Ovary (tissue), 9 donors: ENCODE results near the gene SEMA4D. TPM values are rescaled to one million over a fixed set of nuclear protein-coding genes. Genes with fewer than 3 reads are reported as not detected.

Source experiments
- DNase-seq, 5 donors: peaks; one replicate each; pipeline ENCODE4 v3.0.0-alpha.2; 2019 to 2020
- H3K27ac ChIP-seq, 2 donors: fragments of 200-600 bp; one replicate each; pipeline versions ENCODE4 v1.5.1 to v1.8.0; 2019 to 2022
- H3K27me3 ChIP-seq: fragments of 200-600 bp; one replicate; pipeline ENCODE4 v1.8.0; 2022
- H3K36me3 ChIP-seq: fragments of 200-600 bp; sonication (generic); one replicate; pipeline ENCODE4 v1.5.1; 2019
- H3K4me1 ChIP-seq: one replicate; pipeline ENCODE4 v1.8.1; 2013; ENCODE audit warnings: mild to moderate bottlenecking, moderate library complexity; ENCODE audit not compliant: insufficient read depth
- H3K4me3 ChIP-seq: fragments of 200-600 bp; sonication (generic); one replicate; pipeline ENCODE4 v1.5.1; 2017
- H3K9me3 ChIP-seq, 2 donors: fragments of 200-600 bp in 1 of 2; sonication (generic) in 1 of 2; one replicate each; pipeline versions ENCODE4 v1.5.1 to v1.8.1; 2013 to 2019; ENCODE audit warnings: mild to moderate bottlenecking in 1 of 2, moderate library complexity in 1 of 2
- CTCF ChIP-seq, 3 donors: fragments of 450-650 bp in 2 of 3; fragments of 200-600 bp in 1 of 3; IDR thresholded peaks; one replicate each; pipeline versions ENCODE4 v1.5.1 to v1.8.0; 2016 to 2022; ENCODE audit warnings: antibody characterized with exemption in 3 of 3, mild to moderate bottlenecking in 1 of 3
- EP300 ChIP-seq: sonication (generic); formaldehyde crosslinking; IDR thresholded peaks from one replicate; pipeline ENCODE4 v1.6.1; 2017; ENCODE audit warnings: antibody characterized with exemption
- POLR2A ChIP-seq: fragments of 450-650 bp; IDR thresholded peaks from one replicate; pipeline ENCODE4 v1.6.1; 2017; ENCODE audit warnings: antibody characterized with exemption, mild to moderate bottlenecking, moderate library complexity
- WGBS, 3 donors: extraction: QIAGEN DNeasy Blood & Tissue Kit in 1 of 3; methylation state at CpG; one replicate each; pipeline versions ENCODE4 v1.1.5 to v1.1.7; 2013 to 2017; 5-methylcytosine and 5-hydroxymethylcytosine counted together
- intact Hi-C, 4 donors: fragments of 100-400 bp; cut with DNase I; formaldehyde crosslinking; loops; one replicate each; pipeline versions ENCODE4 v1.11.0 to v1.15.1; 2022 to 2023
- polyA plus RNA-seq, 2 donors: library from polyadenylated mRNA; stranded (reverse); fragments of 200-250 nt in 1 of 2; fragments of 350-450 nt in 1 of 2; fragmentation: Illumina TruSeq in 1 of 2; extraction: RNeasy Lipid Tissue Mini Kit (QIAGEN cat#74804) in 1 of 2; gene quantifications; one replicate each; pipeline ENCODE4 v1.2.3, GENCODE V29; 2013 to 2014
- total RNA-seq, 7 donors: library from RNA; depleted of rRNA in 2 of 7; stranded (reverse); fragments of >200 nt in 2 of 7; fragmentation: NEBNext Ultra II Directional in 3 of 7; extraction: Animal tissue kit (Norgen Biotek cat#: 25700) in 3 of 7; gene quantifications; one replicate each; pipeline versions ENCODE4 v1.1.0 to v1.2.4, GENCODE V29; 2016 to 2023
- donor health status: DM: no; HTN: no; CAD: no; lungs with moderate emphysema.
- donor health status: DM: no; HTN: no; CAD: no.
- donor health status: Bipolar disorder and iron deficiency.
- donor health status: DM: yes; HTN: yes; CAD: no.
- donor health status: DM: no; HTN: no; CAD: no.
- donor health status: DM: yes; HTN: yes; CAD: no.

Gene SEMA4D
- total and polyA plus RNA-seq, 9 donors = 6.0 to 27.2 (median 16.7) TPM

- intact Hi-C loops = no loop called here
- TF ChIP-seq CTCF (IDR thresholded peaks at IDR 0.05) (no peak), EP300 (no peak), POLR2A (no peak)
- Histone ChIP-seq H3K36me3 (no peaks in the 10 kb centered on the region), H3K4me1 (peaks cover 5% of the 10 kb centered on the region), H3K4me3 (no peak overlapping the region), H3K27me3 (no peaks in the 10 kb centered on the region), H3K27ac (no peak overlapping the region), H3K9me3 (no peaks in the 10 kb centered on the region)
- no peak for DNase-seq
- WGBS, 3 donors = 75 to 77% (median 77%) methylated on average over 12 to 13 of the region's 13 CpGs
These were observed 64.9 kb downstream of the SEMA4D start for GRCh38 chr9:89432986-89433530.

GRCh38 chr9:89431930-89432725 is 65.8 kb downstream of the SEMA4D start:
- H3K36me3 ChIP-seq = no peaks in the 10 kb centered on the region
- no peaks in the 10 kb centered on the region for H3K9me3 ChIP-seq
- H3K27me3 ChIP-seq = no peaks in the 10 kb centered on the region
- TF ChIP-seq POLR2A (no peak), CTCF (IDR thresholded peaks at IDR 0.05) (no peak), EP300 (no peak)
- H3K27ac ChIP-seq = no peak overlapping the region
- WGBS, 3 donors = 82 to 86% (median 86%) methylated on average over 6 of the region's 6 CpGs
- no peak for DNase-seq
- no peak overlapping the region for H3K4me3 ChIP-seq
- peaks cover 5% of the 10 kb centered on the region for H3K4me1 ChIP-seq
- intact Hi-C loops = no loop called here

- Histone ChIP-seq H3K27ac (no peak overlapping the region), H3K4me1 (peaks cover 5% of the 10 kb centered on the region), H3K27me3 (no peaks in the 10 kb centered on the region), H3K36me3 (no peaks in the 10 kb centered on the region), H3K4me3 (no peak overlapping the region), H3K9me3 (no peaks in the 10 kb centered on the region)
- intact Hi-C loops = no loop called here
- WGBS, 3 donors = 79 to 84% (median 82%) methylated on average over 6 of the region's 6 CpGs
- no peak for TF ChIP-seq CTCF (IDR thresholded peaks at IDR 0.05)
- no peak for TF ChIP-seq EP300
- TF ChIP-seq POLR2A = no peak
- DNase-seq = no peak
These were observed 66.9 kb downstream of the SEMA4D start for GRCh38 chr9:89430995-89431394.

GRCh38 chr9:89428901-89429890 is 68.7 kb downstream of the SEMA4D start:
- intact Hi-C loops = no loop called here
- 93 to 96% (median 93%) methylated on average over 25 of the region's 25 CpGs for WGBS, 3 donors
- Histone ChIP-seq H3K4me1 (peaks cover 5% of the 10 kb centered on the region), H3K27ac (no peak overlapping the region), H3K36me3 (no peaks in the 10 kb centered on the region), H3K9me3 (no peaks in the 10 kb centered on the region), H3K27me3 (no peaks in the 10 kb centered on the region), H3K4me3 (no peak overlapping the region)
- no peak for TF ChIP-seq CTCF (IDR thresholded peaks at IDR 0.05)
- TF ChIP-seq EP300 = no peak
- TF ChIP-seq POLR2A = no peak
- DNase-seq = no peak
